ENCODE results near the gene SP100. TPM values are rescaled to one million over a fixed set of nuclear protein-coding genes. Genes with fewer than 3 reads are reported as not detected.

The SP100 gene
- total RNA-seq, 6 experiments from 2014 or later: 24.2 to 55.5 (median 46.8) TPM

DNA sequence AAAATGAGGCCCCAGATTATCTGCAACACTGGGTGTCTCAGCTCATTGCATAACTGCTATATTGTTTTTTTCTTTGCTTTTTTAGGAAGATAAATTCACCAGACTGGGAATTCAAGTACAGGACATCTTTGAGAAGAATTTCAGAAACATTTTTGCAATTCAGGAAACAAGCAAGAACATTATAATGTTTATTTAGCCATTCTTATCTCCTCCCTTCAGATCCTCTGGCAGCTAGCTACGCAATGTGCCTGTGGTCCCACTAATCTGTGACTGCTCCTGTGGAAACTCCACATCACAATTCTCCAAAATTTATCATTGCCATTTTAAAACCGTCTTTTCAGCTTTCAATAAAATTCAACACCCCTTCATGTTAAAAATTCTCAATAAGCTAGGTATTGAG lies 126.8 kb downstream of the SP100 start:
- WGBS (ENCODE audit: insufficient coverage, low coverage, low lambda C conversion rate, missing lambda C conversion rate): 75% methylated on average over 2 of the region's 2 CpGs
- no peak for DNase-seq
- intact Hi-C loops (cut with DNase I): no loop called here
- no peak overlapping the region for H3K4me3 ChIP-seq
- no peaks in the 10 kb centered on the region for H3K9me3 ChIP-seq
- ATAC-seq: no peak
- no peaks in the 10 kb centered on the region for H3K27me3 ChIP-seq
- H3K27ac ChIP-seq: no peak overlapping the region
- TF ChIP-seq, protein P1, sequence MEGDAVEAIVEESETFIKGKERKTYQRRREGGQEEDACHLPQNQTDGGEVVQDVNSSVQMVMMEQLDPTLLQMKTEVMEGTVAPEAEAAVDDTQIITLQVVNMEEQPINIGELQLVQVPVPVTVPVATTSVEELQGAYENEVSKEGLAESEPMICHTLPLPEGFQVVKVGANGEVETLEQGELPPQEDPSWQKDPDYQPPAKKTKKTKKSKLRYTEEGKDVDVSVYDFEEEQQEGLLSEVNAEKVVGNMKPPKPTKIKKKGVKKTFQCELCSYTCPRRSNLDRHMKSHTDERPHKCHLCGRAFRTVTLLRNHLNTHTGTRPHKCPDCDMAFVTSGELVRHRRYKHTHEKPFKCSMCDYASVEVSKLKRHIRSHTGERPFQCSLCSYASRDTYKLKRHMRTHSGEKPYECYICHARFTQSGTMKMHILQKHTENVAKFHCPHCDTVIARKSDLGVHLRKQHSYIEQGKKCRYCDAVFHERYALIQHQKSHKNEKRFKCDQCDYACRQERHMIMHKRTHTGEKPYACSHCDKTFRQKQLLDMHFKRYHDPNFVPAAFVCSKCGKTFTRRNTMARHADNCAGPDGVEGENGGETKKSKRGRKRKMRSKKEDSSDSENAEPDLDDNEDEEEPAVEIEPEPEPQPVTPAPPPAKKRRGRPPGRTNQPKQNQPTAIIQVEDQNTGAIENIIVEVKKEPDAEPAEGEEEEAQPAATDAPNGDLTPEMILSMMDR (IDR thresholded peaks at IDR 0.05): no peak
- no peak for TF ChIP-seq POLR2A (IDR thresholded peaks at IDR 0.05)
- peaks cover 0 to 7% (median 2%) of the 10 kb centered on the region in 4 donors for H3K36me3 ChIP-seq
- H3K4me1 ChIP-seq: no peaks in the 10 kb centered on the region

DNA sequence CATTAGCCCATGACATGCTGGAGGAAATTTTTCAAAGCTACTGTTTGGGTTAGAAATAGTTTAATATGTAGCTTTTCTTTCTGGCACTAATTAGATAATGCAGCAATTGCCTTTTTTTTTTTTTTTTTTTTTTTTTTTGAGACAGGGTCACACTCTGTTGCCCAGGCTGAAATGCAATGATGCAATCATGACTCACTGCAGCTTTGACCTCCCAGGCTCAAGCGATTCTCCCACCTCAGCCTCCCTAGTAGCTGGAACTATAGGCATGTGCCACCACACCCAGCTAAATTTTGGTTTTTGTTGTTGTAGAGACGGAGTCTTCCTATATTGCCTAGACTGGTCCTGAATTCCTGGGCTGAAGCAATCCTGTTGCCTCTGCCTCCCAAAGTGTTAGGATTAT lies 136.2 kb downstream of the SP100 start:
- DNase-seq (no peak), ATAC-seq (no peak)
- no peaks in the 10 kb centered on the region for H3K27me3 ChIP-seq
- H3K36me3 ChIP-seq: no peaks in the 10 kb centered on the region
- no peak for TF ChIP-seq POLR2A (IDR thresholded peaks at IDR 0.05)
- TF ChIP-seq, protein P1 (IDR thresholded peaks at IDR 0.05): no peak
- no peaks in the 10 kb centered on the region for H3K9me3 ChIP-seq
- intact Hi-C loops (cut with DNase I): no loop called here
- no peak overlapping the region for H3K27ac ChIP-seq
- H3K4me3 ChIP-seq: no peak overlapping the region
- H3K4me1 ChIP-seq: no peaks in the 10 kb centered on the region
- 43% methylated on average over 2 of the region's 2 CpGs for WGBS (ENCODE audit: insufficient coverage, low coverage, low lambda C conversion rate, missing lambda C conversion rate)

DNA sequence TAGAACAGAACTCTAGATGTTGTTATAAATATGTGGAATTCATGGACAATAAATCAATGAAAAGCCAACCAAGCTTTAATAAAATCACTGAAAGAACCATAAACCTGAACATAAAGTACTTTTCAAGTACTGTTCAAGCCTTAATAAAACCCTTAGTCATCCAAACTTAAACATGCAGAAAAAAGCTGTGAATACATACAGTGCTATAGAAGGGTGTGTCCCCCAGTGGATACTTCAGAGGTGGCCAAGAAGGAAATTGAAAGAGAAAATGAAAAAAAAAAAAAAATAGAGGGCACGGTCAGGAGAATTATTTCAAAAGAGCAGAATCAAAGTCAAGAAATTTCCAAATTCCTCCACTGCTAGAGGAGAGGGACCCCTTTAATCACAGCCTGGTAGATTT lies 141.1 kb downstream of the SP100 start:
- no peaks in the 10 kb centered on the region for H3K4me1 ChIP-seq
- H3K36me3 ChIP-seq: no peaks in the 10 kb centered on the region
- no peak for DNase-seq
- H3K27me3 ChIP-seq: no peaks in the 10 kb centered on the region
- TF ChIP-seq, protein P1 (IDR thresholded peaks at IDR 0.05): no peak
- TF ChIP-seq POLR2A (IDR thresholded peaks at IDR 0.05): no peak
- no peak overlapping the region for H3K27ac ChIP-seq
- intact Hi-C loops (cut with DNase I): no loop called here
- no peak for ATAC-seq
- 60% methylated on average over 1 of the region's 1 CpG for WGBS (ENCODE audit: insufficient coverage, low coverage, low lambda C conversion rate, missing lambda C conversion rate)
- H3K9me3 ChIP-seq: no peaks in the 10 kb centered on the region
- no peak overlapping the region for H3K4me3 ChIP-seq

DNA sequence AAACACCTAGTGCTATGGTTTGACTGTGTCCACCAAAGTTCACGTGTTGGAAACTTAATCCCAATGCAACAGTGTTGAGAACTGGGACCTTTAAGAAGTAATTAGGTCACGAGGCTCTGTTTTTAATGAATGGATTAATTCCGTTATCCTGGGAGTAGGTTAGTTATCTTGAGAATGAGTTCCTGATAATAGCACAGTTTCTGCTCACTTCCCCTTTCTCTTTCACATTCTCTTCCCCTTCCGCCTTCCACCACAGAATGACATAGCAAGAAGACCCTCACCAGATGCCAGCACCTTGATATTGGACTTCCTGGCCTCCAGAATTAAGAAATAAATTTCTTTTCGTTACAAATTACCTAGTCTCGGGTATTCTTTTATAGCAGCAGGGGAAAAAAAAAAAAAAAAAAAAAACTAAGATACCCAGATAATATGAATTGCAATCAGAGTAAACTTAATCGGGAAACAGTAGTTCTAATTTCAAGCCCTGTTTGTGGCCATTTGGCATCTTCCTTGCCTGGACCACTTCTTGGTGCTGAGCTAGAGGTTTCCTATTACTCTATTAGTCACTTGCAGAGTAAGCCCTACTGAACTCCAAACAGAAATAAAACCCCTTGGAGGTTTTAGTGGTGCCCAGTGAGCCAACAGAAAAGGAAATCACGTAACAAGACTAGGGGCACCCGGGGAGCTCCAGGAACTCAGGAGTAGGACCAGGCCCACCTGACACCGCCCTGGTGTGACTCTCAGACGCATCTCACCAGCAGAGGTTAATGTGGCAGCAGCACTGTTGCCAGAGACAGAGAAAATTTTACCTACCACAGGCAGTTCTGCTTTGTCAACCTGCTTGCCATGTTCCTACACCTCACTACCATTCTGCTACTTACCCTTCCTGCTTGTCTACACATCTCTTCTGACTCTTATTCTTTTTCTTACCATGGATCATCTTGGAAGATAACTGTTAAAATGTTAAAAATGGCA lies 149.1 kb downstream of the SP100 start:
- no peak for TF ChIP-seq POLR2A (IDR thresholded peaks at IDR 0.05)
- TF ChIP-seq, protein P1 (IDR thresholded peaks at IDR 0.05): no peak
- no peak overlapping the region for H3K27ac ChIP-seq
- DNase-seq (no peak), ATAC-seq (peak in 2 of 4 donors; percentile 31 to 45)
- H3K27me3 ChIP-seq: no peaks in the 10 kb centered on the region
- no peaks in the 10 kb centered on the region for H3K4me1 ChIP-seq
- 53% methylated on average over 11 of the region's 11 CpGs for whole genome bisulfite sequencing (ENCODE audit: insufficient coverage, low coverage, low lambda C conversion rate, missing lambda C conversion rate)
- H3K4me3 ChIP-seq: no peak overlapping the region
- no peaks in the 10 kb centered on the region for H3K36me3 ChIP-seq
- intact Hi-C loops (cut with DNase I): no loop called here
- H3K9me3 ChIP-seq: no peaks in the 10 kb centered on the region

Measured in right lobe of liver (tissue), 6 donors.